HG02759 (cell line): ENCODE data around the gene PKHD1.
A peak's percentile ranks its signal among the peaks of the same experiment; 100 is the strongest.

Source experiments
- ATAC-seq: cut with Tn5 transposase; IDR thresholded peaks from one replicate; pipeline ENCODE4 v1.9.1; 2021; ENCODE audit warnings: mild to moderate bottlenecking, moderate library complexity; ENCODE audit not compliant: unreplicated experiment

The PKHD1 gene

GRCh38 chr6:51820555-51820954, 266.9 kb downstream of the PKHD1 start:
- no peak for ATAC-seq

- ATAC-seq = no peak
These were observed 268.8 kb downstream of the PKHD1 start for GRCh38 chr6:51818520-51819022.

- no peak for ATAC-seq
These were observed 269.6 kb downstream of the PKHD1 start for GRCh38 chr6:51817832-51818231.

- ATAC-seq = no peak
These were observed 273.0 kb downstream of the PKHD1 start for GRCh38 chr6:51814418-51814817.

- no peak for ATAC-seq
These were observed 273.5 kb downstream of the PKHD1 start for GRCh38 chr6:51813904-51814303.

- ATAC-seq = no peak
These were observed 275.2 kb downstream of the PKHD1 start for GRCh38 chr6:51812231-51812630.

- ATAC-seq = peak; percentile 86
These were observed 281.9 kb downstream of the PKHD1 start for GRCh38 chr6:51805517-51805916.

GRCh38 chr6:51800603-51801002, 286.8 kb downstream of the PKHD1 start:
- no peak for ATAC-seq

- no peak for ATAC-seq
These were observed 294.0 kb downstream of the PKHD1 start for GRCh38 chr6:51793393-51793792.

GRCh38 chr6:51792273-51793030, 295.0 kb downstream of the PKHD1 start:
- ATAC-seq = no peak

- no peak for ATAC-seq
These were observed 296.5 kb downstream of the PKHD1 start for GRCh38 chr6:51790946-51791345.

- ATAC-seq = no peak
These were observed 299.3 kb downstream of the PKHD1 start for GRCh38 chr6:51788121-51788520.

GRCh38 chr6:51778666-51779065, 308.7 kb downstream of the PKHD1 start:
- no peak for ATAC-seq

GRCh38 chr6:51777618-51778017, 309.8 kb downstream of the PKHD1 start:
- no peak for ATAC-seq

GRCh38 chr6:51775942-51776860, 311.2 kb downstream of the PKHD1 start:
- no peak for ATAC-seq

- no peak for ATAC-seq
These were observed 319.3 kb downstream of the PKHD1 start for GRCh38 chr6:51768087-51768486.

GRCh38 chr6:51765230-51765629, 322.2 kb downstream of the PKHD1 start:
- ATAC-seq = no peak

GRCh38 chr6:51753635-51754034, 333.8 kb downstream of the PKHD1 start:
- no peak for ATAC-seq

GRCh38 chr6:51743999-51744398, 343.4 kb downstream of the PKHD1 start:
- ATAC-seq = no peak

- no peak for ATAC-seq
These were observed 346.8 kb downstream of the PKHD1 start for GRCh38 chr6:51740658-51741057.

- no peak for ATAC-seq
These were observed 348.8 kb downstream of the PKHD1 start for GRCh38 chr6:51738614-51739013.
